MM.1S (cell line): ENCODE results near the gene DGKG.

ENCODE experiments used
- CTCF ChIP-seq: fragments of 300-600 bp; sonication (generic); IDR thresholded peaks from 2 replicates; pipeline ENCODE4 v1.5.1; 2016; ENCODE audit warnings: antibody characterized with exemption, low read length, mixed read lengths
- EZH2 ChIP-seq: fragments of 300-600 bp; sonication (generic); optimal IDR thresholded peaks from 2 replicates; pipeline ENCODE3; 2017; ENCODE audit warnings: low read depth, mild to moderate bottlenecking, antibody characterized with exemption, low read length, mixed read lengths
- EZH2phosphoT487 ChIP-seq: fragments of 300-600 bp; sonication (generic); IDR thresholded peaks from 2 replicates; pipeline ENCODE4 v1.6.1; 2018; ENCODE audit warnings: antibody characterized with exemption, low read length

- TF ChIP-seq CTCF (no peak), EZH2 (no peak), EZH2phosphoT487 (no peak)
Measured at GRCh38 chr3:186162221-186162620, 199.8 kb downstream of the DGKG start.
